NCI-H2081 (cell line): ENCODE measurements around the gene ATP1B1.
"Not testable (repeated sequence)": the region's sequence is repeated elsewhere in the genome, so short reads cannot be mapped to it uniquely, and the experiment has no call there.

ENCODE experiments used
- DNase-seq, 2 experiments: peaks; one replicate each; lab custom pipeline; 2025; lab: John Stamatoyannopoulos, UW

Gene ATP1B1

GRCh38 chr1:169115891-169116585, 9.5 kb downstream of the ATP1B1 start:
- DNase-seq = no peak

GRCh38 chr1:169117014-169117413, 10.5 kb downstream of the ATP1B1 start:
- DNase-seq = no peak

DNA sequence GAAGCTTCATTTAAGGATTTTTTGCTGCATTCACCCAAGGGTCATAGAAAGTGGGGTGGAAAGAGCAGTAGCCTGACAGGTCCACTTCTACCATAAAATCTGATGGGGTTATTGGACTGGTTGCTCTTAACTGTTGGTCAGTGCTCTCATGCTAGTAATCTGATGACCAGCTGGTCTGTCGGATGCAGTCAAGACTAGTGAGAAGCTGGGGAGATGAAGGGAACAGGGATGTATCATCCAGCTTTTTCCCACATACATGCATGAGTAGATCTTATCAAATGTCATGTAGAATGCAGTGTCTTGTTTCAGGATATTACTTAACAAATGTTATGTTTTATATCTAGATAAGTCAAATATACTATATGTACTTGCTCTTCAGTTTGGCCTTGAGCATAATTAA, 11.1 kb downstream of the ATP1B1 start:
- no peak for DNase-seq

GRCh38 chr1:169118227-169118626, 11.7 kb downstream of the ATP1B1 start:
- DNase-seq = no peak

GRCh38 chr1:169119405-169119804, 12.9 kb downstream of the ATP1B1 start:
- no peak for DNase-seq

DNA sequence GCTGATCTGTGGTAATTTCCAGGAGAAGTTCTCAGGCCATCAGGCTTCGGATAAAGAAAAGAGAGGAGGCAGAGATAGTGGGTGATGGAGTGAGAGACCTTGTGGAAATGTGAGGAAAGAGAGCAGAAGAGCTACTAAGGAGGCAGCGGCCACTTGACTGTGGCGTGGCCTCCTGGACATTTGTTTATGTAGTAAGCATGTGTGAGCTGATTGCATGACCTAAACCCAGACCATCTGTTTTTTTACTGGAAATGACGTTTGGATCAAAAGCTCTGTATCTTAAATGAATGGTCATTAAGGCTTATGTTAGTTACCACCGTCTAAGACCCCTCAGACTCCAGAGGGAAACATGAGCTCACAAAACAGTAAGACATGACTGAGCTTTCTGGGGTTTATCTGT, 13.6 kb downstream of the ATP1B1 start:
- DNase-seq = no peak

GRCh38 chr1:169121146-169121923, 14.8 kb downstream of the ATP1B1 start:
- no peak for DNase-seq

GRCh38 chr1:169122976-169123375, 16.5 kb downstream of the ATP1B1 start:
- no peak for DNase-seq

GRCh38 chr1:169124459-169124858, 18.0 kb downstream of the ATP1B1 start:
- no peak for DNase-seq

DNA sequence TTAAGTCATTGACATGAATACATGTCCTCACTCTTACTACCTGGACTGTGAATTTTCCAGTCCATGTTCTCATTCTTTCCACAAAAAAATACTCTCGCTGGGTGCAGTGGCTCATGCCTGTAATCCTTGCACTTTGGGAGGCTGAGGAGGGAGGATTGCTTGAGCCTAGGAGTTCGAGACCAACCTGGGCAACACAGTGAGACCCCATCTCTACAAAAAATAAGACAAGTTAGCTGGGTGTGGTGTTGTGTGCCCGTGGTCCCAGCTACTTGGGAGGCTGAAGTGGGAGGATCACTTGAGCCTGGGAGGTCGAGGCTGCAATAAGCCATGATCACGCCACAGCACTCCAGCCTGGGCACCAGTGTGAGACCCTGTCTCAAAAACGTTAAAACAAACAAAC, 19.1 kb downstream of the ATP1B1 start:
- not testable (repeated sequence) for DNase-seq

GRCh38 chr1:169126335-169126734, 19.8 kb downstream of the ATP1B1 start:
- DNase-seq = no peak

GRCh38 chr1:169127305-169127704, 20.8 kb downstream of the ATP1B1 start:
- DNase-seq = no peak

DNA sequence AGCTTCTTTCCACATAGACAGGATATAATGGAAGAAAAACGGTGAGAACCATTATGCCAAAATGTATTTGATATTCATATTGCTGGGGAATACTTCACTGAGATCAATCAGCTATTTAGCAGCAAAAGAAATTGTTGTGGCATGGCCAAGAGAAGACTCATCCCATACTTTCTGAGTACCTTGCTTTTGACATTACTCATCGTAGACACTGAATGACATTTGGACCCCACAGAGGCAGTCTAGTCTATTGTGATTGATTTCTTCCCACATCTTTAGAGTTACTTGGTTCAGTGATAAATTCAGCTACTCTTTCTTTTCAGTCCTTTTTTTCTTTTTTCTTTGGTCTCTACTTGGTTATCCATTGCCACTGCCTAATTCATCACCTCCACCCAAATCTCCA, 22.1 kb downstream of the ATP1B1 start:
- DNase-seq = no peak

DNA sequence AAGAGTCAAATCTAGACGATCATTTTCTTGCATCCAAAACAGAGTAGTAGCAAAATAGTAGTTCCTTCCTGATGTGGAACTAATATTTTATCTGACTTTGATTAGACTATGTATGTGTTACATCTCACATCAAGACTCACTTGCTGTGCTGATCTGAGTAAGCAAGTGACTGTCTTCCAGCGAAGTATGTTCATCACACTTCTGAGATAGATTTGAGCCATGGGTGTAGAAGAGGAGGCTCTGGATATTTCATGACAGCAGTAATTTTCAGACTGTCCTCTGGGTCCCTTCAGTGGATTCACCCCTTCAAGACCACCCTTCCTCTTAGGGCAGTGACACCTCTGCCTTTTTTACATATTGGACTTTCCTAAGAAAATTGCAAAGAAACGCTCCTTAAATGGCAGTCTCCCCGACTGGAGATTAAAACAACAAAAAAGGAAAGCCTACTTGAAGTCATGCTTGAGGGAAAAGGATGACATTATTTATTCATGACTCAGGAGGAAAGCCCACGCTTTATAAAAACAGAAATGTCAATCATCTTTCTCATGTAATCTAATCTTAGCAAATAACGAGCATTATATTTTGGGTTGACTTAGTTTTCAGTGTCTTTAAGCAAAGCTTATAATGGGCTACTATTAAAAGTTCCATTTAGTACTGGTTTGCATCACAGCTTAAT, 22.8 kb downstream of the ATP1B1 start:
- no peak for DNase-seq

GRCh38 chr1:169130683-169131082, 24.2 kb downstream of the ATP1B1 start:
- no peak for DNase-seq

DNA sequence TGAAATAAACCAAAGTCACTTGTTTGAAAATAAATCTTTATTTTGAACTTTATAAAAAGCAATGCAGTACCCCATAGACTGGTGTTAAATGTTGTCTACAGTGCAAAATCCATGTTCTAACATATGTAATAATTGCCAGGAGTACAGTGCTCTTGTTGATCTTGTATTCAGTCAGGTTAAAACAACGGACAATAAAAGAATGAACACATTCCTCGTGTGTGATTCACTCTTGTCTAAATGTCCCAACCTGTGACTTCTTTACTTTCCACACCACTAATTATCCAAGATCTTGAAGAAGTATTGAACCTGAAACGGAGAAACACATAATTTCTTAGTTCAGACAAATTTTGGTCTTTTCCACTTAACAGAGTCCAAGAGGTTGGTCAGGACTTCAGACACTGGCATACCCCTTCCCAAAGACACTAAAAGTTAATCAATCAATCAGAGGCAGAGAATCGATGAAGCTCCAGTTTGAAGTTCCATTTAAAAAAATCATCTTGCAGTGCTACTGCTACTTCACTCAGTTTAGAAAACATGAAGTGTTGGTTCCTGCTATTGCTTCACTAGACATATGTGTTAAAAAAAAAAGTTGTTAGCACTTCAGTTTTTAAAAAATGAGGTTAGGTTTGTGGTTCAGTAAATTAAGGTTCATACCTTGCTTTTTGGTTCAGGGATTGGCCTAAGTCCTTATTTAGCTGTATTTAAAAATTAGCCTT, 26.2 kb downstream of the ATP1B1 start:
- no peak for DNase-seq

DNA sequence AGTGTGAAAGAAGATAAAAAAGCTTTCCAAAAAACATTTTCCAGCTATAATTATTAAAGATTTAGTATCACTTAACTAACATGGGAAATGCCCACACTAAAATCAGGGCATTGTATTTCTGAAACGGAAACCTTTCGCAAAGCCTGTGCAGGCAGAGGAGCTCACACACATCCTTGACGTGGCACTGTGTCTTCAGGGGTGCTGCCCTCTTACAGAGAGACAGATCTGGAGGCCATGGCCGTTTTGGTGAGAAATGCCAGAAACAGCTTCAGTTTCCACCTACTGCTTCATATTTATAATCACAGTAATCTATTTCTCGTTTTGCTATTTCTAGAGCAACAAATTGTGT, 26.7 kb downstream of the ATP1B1 start:
- no peak for DNase-seq

- no peak for DNase-seq
Measured at GRCh38 chr1:169133801-169134502, 27.5 kb downstream of the ATP1B1 start.

DNA sequence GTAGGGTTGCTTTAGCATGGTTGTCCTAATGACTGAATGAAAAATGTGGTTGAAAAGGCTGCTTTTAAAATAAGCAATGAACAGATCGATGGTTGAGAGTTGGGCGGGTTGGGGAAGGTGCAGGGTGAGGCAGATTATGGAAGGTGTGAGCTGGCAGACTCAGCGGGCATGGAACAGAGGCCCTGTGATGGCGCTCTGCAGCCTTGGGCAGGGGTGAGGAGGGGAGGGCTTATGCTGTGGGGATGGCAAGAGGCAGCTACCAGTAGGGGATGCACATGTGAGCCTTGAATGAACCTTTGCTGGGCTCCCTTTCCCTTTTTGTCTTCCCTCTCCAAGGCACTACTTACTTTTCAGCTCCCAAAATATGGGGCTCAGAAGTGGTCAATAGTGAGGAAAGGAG, 30.9 kb downstream of the ATP1B1 start:
- no peak for DNase-seq

DNA sequence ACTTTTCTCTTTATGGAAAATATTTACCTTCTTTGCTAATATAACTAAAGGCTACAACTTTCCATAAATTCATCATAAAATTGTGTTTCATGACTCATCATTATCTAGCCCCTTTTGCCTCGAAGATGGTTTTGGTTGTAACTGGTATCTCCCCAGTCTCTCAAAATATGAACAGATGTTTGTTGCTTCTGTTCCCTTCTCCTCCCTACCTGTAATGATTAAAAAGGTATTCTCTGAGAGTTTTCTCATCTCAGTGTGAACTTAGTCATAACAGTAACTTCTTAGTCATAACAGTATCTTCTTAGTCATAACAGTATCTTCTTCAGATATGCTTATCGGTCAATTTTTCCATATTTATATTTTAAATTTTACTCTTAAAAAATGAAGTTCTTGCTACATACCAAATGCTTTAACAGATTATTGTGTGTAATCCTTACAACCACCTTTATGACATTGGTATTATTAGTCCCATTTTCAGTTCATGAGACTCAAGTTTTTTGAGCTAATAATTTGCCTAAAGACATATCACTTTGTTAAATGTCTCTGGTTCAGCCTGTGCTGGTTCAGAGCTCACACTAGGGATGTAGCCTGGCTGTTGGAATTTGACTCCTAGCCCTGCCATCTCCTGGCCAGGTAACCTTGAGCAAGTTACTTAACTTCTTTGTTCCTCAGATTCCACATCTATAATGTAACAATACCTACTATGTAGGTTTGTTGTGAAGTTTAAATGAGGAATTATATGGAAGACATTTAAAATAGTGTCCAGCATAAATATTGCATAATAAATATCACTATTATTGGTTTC, 32.6 kb downstream of the ATP1B1 start:
- DNase-seq = no peak

GRCh38 chr1:169141356-169141755, 34.9 kb downstream of the ATP1B1 start:
- no peak for DNase-seq
